ENCODE results near the gene DISP1. TPM values are rescaled to one million over a fixed set of nuclear protein-coding genes. Genes with fewer than 3 reads are reported as not detected.

Gene DISP1
- polyA plus RNA-seq, 3 donors: 14.6 to 15.7 (median 14.7) TPM

DNA sequence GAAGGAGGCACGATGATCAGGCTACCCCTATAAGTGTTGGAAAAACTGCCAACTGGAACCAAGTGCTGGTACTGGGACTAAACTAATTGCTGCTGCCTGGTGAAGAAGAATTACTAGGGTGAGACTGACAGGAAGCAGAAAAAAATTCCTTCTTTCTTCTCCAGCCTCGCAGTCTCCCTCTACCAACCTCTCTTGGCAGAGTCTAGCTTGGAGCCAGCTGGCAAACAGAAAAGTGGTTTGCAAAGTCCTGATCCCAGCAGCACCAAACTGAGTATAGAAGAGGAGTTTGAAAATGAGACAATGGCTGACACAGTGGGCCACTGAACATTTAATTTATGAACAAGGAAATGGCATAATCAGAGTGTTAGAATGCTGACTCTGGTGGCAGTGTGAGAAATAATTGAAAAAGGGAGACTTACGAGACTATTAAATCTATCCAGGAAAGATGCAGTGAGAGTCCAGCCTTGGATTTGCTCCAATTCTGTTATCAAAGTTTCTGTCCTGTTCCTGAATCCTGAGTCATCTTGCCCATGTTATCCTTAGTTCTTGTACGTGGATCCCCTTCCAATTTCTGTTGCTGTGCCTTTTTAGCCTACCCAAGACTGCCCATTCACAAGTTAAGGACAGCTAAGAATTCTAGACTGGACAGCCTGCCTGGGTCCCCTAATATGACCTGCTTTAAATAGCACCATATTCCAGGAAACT lies 23.7 kb upstream of the DISP1 start:
- DNase-seq (ENCODE audit: low read depth in 3 of 3, low spot score in 2 of 3): no peak

DNA sequence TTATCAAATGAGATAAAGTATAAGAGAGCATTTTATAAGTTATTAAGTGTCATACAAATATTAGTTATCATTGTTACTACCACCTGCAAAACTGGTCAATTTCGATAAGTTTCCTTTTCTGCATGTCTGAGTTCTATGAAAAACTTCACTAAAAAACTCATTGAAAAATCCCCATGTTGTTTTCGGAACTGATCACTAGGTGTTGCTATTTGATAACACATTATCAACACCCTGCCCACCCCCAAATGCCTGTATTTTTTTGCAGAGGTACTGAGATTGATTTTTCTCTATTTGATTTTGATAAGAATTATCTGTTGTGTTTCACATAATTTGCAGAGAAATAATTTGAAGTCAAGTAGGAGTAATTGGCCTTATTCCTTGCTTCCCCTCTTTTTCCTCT lies 22.1 kb upstream of the DISP1 start:
- no peak for DNase-seq (ENCODE audit: low read depth in 3 of 3, low spot score in 2 of 3)

DNA sequence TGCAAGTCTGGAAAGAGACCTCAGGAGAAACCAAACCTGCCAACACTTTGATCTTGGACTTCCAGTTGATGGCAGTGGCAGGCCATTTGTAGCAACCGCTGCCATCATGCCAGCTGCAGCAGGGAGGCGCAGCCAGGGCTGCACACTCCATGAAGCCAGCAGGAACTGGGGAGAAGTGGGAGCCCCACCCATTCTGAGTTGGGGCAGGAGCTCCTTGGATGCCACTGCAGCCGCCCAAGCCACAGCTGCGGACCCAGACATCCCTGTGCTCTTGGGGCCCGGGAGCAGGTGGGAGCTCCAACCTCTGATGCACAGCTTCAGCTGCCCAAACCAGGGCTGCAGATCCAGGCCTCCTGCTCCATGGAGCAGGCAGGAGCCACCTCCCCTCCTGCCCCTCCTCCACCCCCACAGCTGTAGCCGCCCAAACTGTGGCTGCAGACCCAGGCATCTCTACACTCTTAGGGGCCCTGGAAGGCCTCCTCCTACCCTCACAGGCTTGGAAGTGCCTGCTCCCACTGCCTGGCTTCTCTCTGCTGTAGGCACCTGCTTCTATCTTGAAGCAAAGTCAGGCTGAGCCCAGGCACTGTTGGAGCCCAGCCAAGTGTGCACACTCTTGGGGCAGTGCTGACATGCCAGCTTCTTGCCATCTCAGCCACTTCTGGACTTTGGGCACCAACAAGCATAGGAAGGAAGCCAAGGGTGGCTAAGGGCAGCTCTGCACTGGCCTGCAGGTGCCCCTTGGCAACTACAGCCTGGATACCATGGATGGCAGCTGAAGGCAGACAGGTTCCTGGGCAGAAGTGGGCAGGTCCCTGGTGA lies 20.0 kb upstream of the DISP1 start:
- no peak for DNase-seq (ENCODE audit: low read depth in 3 of 3, low spot score in 2 of 3)

DNA sequence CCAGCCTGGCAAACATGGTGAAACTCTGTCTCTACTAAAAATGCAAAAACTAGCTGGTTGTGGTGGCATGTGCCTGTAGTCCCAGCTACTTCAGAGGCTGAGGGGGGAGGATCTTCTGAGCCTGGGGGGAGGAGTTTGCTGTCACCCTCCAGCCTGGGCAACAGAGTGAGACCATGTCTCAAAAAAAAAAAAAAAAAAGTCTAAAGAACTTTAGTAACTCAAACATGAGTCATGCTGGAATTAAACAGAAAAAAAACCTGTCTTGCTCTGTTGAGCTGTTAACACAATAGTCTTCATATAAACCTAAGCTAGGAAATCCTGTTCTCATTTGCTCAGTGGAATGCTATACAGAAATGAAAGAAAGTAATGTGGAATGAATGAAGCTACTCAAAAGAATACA lies 16.7 kb upstream of the DISP1 start:
- no peak for DNase-seq (ENCODE audit: low read depth in 3 of 3, low spot score in 2 of 3)

DNA sequence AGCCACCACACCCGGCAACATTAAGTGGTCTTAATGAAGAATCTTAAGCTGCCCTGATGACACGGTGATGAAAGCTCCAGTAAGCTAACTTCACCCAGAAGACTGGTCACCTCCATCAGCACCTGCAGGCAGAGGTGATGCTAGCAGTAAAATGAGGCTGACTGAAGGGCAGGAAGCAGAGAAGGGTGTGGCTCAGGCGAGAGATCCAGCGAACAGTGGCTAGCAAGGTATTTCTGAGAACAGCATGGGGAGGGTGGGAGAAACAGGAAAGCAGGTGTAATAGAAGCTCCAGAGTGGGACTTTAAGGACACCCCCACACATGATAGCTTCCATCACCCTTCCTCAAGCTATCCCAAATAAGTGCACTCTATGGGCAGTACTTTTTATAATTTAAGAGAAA lies 15.9 kb upstream of the DISP1 start:
- DNase-seq (ENCODE audit: low read depth in 3 of 3, low spot score in 2 of 3): no peak

DNA sequence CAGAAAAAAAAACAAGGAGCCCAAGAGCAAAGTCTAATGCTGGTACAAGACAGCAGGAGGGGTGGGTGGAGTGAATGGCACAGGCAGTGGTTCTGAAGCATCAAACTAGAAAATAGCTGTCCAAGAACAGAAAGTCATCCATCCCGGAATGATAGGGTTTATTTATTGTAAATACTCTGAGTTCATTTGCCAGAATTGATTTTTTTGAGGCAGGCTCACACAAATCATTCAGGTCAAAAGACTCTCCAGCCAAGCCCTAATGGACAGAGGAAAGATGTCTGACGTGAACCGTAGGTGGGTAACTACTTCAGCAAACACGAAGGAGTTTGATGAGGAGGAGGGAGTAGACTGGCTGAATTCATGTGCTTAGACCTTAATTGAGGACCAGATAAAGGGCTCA lies 13.8 kb upstream of the DISP1 start:
- no peak for DNase-seq (ENCODE audit: low read depth in 3 of 3, low spot score in 2 of 3)

DNA sequence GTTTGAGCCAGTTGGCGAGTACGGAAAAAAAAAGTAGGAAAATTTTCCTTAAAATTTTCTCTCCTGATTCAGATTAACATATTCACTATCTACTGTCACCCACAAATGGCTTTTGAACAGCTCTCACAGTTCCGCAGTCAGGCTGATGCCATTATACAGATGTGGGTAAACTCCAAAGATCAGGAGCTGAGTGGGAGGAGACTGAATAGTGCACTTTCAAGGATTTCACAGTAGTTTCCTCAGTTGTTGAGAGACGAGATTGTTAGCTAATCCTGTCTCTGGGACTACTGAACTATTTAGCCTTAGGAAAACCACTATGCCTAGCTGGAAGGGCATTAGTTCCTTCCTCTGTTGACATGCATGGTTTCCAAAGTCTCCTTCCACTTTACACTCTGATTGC lies 3.2 kb upstream of the DISP1 start:
- no peak for DNase-seq (ENCODE audit: low read depth in 3 of 3, low spot score in 2 of 3)

DNA sequence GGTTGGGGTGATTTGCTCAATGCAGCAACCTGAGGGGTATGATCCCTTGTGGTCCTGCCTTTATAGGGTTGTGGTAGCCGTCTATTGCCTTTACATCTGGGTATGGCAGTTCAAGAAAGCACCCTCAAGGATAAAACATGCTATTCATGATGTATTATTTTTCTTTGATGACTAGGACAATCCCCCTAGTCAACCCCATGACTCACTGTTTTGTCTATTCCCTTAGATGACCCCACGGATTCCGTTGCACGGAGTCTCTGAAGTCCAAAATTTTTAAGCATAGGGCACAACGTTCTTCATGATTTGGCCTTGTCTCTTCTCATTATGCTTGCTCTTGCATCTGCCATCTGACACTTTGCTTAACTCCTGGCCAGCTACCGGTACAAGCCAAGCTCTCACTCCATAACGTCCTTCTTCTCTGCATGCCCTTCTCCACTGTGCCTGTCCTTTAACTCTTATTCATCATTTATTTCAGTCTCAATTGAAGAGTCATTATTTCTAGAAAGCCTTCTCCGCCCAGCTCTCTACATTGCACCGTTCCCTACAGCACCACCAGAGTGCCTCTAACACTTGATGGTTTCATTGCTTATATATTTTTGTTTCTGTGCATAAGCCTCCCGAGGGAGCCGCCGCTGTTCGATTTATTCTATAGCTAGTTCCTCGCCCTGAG lies 838 bp upstream of the DISP1 start:
- no peak for DNase-seq (ENCODE audit: low read depth in 3 of 3, low spot score in 2 of 3)

DNA sequence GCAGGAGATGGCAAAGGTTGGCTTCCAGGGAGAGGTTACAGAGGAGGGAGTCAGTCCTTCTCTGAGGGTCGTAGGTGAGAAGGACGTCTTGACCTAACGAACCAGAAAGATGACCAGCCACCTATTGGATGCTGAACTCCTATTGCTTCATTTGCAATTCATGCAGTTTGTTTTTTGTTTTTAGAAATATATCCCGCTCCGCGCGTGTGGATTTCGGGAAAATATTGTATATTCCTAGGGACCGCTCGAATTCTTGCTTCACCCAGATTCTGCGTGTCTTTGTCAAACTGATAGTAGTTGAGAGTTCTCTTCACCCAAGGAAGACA lies 564 bp downstream of the DISP1 start:
- no peak for DNase-seq (ENCODE audit: low read depth in 3 of 3, low spot score in 2 of 3)

DNA sequence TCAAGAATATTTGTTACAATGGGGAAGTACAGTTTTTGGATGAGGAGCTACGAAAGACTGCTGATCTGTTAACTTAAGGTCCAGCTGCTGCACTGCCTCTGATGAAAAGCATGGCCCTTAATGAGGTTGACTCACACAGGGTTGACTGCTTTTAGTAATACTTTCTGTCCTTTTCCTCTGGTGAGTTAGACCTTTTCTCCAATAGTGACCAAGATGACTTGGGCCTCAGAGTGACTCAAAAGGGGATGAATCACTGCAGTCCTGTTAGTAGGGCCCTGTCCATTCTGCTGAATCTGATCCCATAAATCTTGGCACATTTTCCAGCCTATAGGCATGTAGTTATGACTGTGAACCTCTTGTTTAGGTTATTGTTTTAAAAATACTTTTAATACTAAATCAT lies 2.7 kb downstream of the DISP1 start:
- no peak for DNase-seq (ENCODE audit: low read depth in 3 of 3, low spot score in 2 of 3)

DNA sequence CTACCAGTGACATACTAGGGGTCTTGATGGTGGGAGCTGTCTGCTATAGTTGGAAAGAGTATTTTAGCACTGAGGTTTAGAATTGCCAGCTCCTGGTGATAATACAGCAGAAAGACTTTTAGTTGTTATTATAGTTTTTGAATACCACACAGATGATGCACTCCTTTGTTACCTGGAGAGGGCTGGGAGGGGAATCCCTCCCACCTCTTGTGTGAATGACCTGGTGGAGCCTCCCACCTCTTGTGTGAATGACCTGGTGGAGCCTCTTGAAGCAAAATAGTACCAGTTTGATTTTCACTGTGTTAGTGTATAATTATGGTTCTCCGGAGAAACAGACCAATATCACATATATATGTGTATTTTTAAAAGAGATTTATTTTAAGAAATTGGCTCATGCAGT lies 3.3 kb downstream of the DISP1 start:
- no peak for DNase-seq (ENCODE audit: low read depth in 3 of 3, low spot score in 2 of 3)

DNA sequence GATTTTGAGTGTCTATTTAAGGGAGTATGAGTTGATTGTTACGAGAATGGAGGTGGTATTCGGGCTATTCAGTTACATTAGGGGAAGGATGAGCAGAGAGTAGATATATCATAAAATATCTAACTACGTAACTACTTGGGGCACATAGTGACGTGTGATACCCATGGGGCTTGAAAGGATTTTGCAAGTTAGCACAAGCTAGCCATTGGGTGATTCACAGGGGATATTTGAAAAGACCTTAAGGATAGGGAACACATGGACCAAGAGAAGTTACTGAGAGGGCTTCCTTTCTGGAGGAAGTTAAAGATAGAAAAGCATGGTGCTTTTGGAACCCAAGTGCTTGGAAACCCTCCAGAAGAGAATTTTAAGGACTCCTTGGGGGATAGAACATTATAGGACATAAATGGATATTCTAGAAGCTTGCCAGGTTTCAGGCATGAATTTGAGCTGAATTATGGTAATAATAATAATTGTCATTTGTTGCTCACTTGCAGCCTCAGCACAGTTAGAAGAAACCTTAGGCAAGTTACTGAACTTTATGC lies 5.4 kb downstream of the DISP1 start:
- no peak for DNase-seq (ENCODE audit: low read depth in 3 of 3, low spot score in 2 of 3)

DNA sequence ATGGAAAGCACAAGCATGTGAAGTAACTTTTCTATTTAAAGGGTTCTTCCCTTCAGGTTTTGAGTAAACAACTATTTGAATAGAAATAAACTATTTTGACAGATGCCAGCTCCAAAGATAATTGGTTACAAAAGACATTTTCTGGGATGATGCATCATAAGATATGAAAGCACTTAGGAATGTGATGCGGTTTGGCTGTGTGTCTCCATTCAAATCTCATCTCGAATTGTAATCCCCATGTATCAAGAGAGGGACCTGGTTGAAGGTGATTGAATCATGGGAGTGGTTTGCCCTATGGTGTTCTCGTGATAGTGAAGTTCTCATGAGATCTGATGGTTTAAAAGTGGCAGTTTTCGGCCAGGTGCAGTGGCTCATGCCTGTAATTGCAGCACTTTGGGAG lies 6.4 kb downstream of the DISP1 start:
- no peak for DNase-seq (ENCODE audit: low read depth in 3 of 3, low spot score in 2 of 3)

DNA sequence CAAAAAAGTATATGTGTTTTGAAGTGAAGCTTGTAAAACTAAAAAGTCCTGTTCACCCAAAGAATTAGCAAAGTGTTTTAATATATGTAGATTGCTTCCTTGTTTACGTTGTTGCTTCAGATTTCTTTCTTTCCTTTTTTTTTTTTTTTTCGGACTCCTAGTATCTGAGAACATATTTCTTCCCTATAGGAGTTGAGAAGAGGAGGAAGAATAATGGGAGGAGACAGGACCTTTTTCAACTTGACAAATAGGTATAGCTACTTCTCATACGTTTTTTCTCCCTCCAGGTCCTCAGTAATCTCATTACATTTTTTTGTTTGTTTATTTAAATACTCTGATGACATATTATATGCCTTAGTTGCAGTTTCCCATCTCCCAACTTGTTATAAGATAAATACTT lies 8.9 kb downstream of the DISP1 start:
- DNase-seq (ENCODE audit: low read depth in 3 of 3, low spot score in 2 of 3): no peak

DNA sequence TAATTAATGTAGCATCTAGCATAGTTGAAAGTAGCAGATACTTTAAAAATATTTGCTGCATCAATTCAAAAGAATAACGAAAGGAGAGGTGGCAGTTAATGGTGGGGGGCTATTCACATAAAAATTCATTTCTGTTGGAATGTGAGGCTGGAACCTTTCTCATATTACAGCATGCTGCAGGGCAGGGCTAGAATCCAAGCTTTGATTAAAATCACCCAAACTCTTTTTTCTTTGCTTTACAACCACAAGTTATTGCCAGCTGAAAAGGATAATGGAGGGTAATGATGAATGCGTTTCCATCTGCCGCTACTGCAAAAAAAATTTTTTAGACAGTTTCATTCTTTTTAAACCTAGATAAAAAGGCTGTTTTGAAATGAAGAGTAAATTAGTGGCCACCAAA lies 9.8 kb downstream of the DISP1 start:
- DNase-seq (ENCODE audit: low read depth in 3 of 3, low spot score in 2 of 3): no peak

DNA sequence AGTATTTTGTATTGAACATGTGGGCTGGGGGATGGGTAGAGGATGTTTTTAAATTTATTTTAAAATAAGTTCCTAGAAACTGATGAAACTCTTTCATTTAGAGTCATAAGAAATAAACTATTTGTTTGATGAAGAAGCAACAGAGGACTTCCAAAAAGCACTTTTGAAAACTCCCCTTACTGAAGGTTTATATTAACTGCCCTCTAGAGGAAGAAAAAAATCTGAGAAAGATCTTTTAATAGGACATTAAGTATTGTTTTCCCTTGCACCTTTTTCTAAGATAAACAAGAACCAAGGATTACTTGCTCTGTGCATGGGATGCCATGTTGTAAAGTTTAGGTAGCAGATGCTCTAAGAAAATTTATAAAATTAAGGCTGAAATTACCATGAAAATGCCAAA lies 14.1 kb downstream of the DISP1 start:
- DNase-seq (ENCODE audit: low read depth in 3 of 3, low spot score in 2 of 3): no peak

DNA sequence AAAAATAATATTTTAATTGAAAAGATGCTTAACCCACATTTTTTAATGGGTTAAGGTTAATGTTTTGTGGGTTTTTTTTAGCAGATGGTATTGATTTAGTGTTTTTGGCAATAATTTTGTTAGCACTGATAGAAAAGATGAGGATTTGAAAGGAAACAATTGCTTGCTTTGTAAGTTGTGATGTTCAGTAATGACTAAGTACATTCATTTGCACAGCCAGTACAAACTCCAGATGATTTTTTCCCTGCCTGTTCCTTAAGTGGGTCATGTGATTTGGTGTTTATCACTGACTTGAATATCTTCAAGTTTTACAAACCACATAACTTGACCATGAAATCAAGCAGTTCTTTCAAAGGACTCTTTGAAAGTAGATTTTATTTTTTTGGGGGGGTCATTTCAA lies 15.0 kb downstream of the DISP1 start:
- no peak for DNase-seq (ENCODE audit: low read depth in 3 of 3, low spot score in 2 of 3)

DNA sequence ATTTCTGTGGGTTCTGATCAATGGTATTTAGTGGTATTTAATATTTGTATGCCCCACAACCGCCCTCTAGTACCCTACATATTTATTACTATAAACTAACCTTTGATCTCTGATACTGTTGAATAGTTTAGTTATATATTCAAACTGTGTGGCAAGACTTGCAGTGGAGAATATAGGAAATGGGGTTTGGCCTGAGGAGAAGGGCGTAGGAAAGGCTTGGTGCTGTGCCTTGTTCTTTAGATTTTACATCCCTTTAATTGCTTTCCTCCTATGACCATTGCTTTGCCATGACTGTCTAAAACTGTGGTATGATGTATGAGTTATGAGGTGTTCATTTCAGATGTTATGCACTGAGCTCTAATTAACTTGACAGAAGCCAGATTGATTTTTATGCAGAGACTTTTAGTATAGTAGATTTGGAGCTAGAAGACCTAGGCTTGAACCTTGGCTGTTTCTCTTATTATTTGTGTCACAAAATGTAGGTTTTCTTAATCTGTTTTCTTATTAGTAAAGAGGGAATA lies 18.6 kb downstream of the DISP1 start:
- no peak for DNase-seq (ENCODE audit: low read depth in 3 of 3, low spot score in 2 of 3)

DNA sequence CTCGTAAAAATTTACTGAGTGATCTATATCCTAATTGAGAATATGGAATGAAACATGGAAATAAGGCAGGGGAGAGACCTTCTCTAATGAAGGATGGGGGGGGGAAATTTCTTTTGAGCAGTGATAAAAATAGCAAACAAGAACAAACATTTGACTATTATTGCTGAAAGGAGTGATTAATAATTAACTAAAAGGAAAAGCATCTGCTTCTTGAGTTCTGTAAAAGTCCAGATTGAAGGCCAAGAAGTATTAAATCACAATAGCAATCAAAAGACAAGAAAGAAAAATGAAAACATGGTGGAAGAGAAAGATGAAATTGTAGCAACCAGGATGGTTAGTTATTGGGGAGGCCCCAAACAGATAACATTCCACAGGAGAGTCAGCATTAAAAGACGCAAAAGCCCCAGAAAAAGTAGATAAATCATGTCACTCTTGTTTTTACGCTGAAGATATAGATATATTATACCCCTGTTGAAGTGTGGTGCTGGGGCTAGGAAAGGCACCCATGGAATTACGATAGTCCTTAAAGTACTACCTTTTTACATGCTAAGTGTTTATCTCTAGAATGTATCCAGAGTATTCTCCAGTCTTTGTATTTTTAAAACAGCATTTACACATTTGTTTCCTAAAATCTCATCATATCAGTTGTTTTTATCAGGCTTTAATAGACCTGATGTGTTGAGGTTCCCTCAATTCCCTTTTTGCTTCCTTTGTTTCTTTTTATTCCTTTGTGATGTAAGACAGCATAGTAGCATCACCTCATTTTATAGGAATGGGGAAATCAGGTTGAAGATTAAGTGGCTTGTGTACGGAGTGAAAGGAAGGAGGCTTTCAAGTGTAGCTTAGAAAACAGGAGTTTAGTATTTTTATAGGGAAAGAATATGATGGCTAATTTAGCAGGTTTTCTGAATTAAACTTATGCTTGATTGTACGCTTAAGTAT lies 28.9 kb downstream of the DISP1 start:
- DNase-seq (ENCODE audit: low read depth in 3 of 3, low spot score in 2 of 3): no peak

DNA sequence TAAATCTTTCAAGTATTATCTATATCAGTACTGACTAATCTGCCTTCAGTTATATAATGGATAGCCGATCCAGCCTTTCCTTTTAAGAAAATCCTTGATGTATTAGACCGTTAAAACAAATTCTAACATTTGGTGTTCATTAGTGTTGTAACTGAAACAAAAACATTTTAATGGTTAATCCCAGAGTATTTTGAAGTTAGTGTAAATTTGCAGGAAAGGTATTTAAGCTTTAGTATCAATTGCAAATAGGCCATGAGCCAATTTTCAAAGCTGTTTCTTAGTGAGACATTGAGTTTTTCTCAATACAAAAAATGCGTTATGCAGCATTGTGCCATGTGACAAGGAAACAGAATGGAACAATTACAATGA lies 29.6 kb downstream of the DISP1 start:
- DNase-seq (ENCODE audit: low read depth in 3 of 3, low spot score in 2 of 3): no peak

DNA sequence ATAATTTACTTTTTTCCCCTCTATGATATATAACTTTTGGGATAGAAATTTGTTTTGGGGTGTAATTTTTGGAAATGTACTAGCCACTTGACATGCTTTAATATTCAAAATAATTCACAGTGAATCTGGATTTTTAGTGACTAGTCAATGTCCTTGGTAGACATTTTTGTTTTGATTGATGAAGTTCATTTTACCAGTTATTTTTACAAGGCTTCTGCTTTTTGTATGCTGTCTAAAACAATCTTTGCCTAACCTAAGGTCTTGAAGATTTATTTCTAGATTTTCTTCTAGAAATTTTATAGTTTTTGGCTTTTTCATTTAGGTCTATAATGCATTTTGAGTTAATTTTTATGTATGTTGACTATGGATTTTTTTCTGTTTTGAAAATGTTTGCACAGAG lies 30.9 kb downstream of the DISP1 start:
- no peak for DNase-seq (ENCODE audit: low read depth in 3 of 3, low spot score in 2 of 3)
